GM19023 (cell line): ENCODE data around the gene SHE.
"Not testable (repeated sequence)": the region's sequence is repeated elsewhere in the genome, so short reads cannot be mapped to it uniquely, and the experiment has no call there.

Source experiments
- ATAC-seq: cut with Tn5 transposase; IDR thresholded peaks from one replicate; pipeline ENCODE4 v1.9.1; 2021; ENCODE audit warnings: mild to moderate bottlenecking, moderate library complexity; ENCODE audit not compliant: unreplicated experiment

The SHE gene

GRCh38 chr1:154517661-154518060 is 15.4 kb upstream of the SHE start:
- no peak for ATAC-seq

- ATAC-seq = no peak
These were observed 11.9 kb upstream of the SHE start for GRCh38 chr1:154514066-154514553.

GRCh38 chr1:154512760-154513159 is 10.5 kb upstream of the SHE start:
- ATAC-seq = no peak

- no peak for ATAC-seq
These were observed 1.7 kb upstream of the SHE start for GRCh38 chr1:154503898-154504297.

- no peak for ATAC-seq
These were observed 518 bp upstream of the SHE start for GRCh38 chr1:154502744-154503115.

- ATAC-seq = no peak
These were observed 668 bp downstream of the SHE start for GRCh38 chr1:154501423-154502065.

- ATAC-seq = no peak
These were observed 1.7 kb downstream of the SHE start for GRCh38 chr1:154500533-154500932.

GRCh38 chr1:154499446-154499845 is 2.8 kb downstream of the SHE start:
- no peak for ATAC-seq

GRCh38 chr1:154497026-154497806 is 5.0 kb downstream of the SHE start:
- no peak for ATAC-seq

GRCh38 chr1:154496383-154496782 is 5.8 kb downstream of the SHE start:
- ATAC-seq = no peak

- no peak for ATAC-seq
These were observed 6.5 kb downstream of the SHE start for GRCh38 chr1:154495496-154496273.

GRCh38 chr1:154493276-154493675 is 8.9 kb downstream of the SHE start:
- ATAC-seq = no peak

- ATAC-seq = no peak
These were observed 10.1 kb downstream of the SHE start for GRCh38 chr1:154492115-154492514.

GRCh38 chr1:154490317-154490716 is 11.9 kb downstream of the SHE start:
- ATAC-seq = no peak

- no peak for ATAC-seq
These were observed 12.4 kb downstream of the SHE start for GRCh38 chr1:154489695-154490274.

- no peak for ATAC-seq
These were observed 13.3 kb downstream of the SHE start for GRCh38 chr1:154488922-154489321.

GRCh38 chr1:154486756-154487155 is 15.5 kb downstream of the SHE start:
- not testable (repeated sequence) for ATAC-seq

- no peak for ATAC-seq
These were observed 16.2 kb downstream of the SHE start for GRCh38 chr1:154485910-154486496.

GRCh38 chr1:154485106-154485505 is 17.1 kb downstream of the SHE start:
- no peak for ATAC-seq

GRCh38 chr1:154483941-154484803 is 18.0 kb downstream of the SHE start:
- no peak for ATAC-seq
